IMR-90 (cell line): ENCODE results near the gene SEMA3C. TPM values are rescaled to one million over a fixed set of nuclear protein-coding genes. Genes with fewer than 3 reads are reported as not detected.

Source experiments
- ATAC-seq: fragments of 200-7000 bp; cut with Tn5 transposase; 2 replicates; pipeline ENCODE4 v1.9.1; 2020; ENCODE audit warnings: low read depth, mild to moderate bottlenecking, moderate library complexity
- BruUV-seq: library from RNA; stranded (reverse); fragments of 400-500 nt; replicated peaks from 2 replicates; lab custom pipeline; 2021; lab: Mats Ljungman, UMichigan
- CTCF ChIA-PET: fragments of 300-600 bp; formaldehyde crosslinking; extraction: SDS; loops from one replicate; lab custom pipeline; 2021; ENCODE audit warnings: antibody characterized with exemption; lab: Yijun Ruan, JAX
- POLR2A ChIA-PET: fragments of 300-600 bp; sonication (Branson Sonifier 250); formaldehyde crosslinking; loops from one replicate; lab custom pipeline; 2022; ENCODE audit warnings: antibody characterized with exemption; ENCODE audit not compliant: unreplicated experiment; lab: Charles Lee
- DNase-seq: peaks from one replicate; pipeline ENCODE4 v3.0.0; 2013
- H2AFZ ChIP-seq: replicated peaks from 2 replicates; pipeline ENCODE3; 2013; ENCODE audit warnings: low read length, mild to moderate bottlenecking; ENCODE audit not compliant: poor library complexity
- H2AK5ac ChIP-seq: 2 replicates; pipeline ENCODE4 v1.6.1; 2013; ENCODE audit warnings: low read depth, low read length, inconsistent platforms
- H2AK9ac ChIP-seq: replicated peaks from 2 replicates; pipeline ENCODE3; 2013; ENCODE audit warnings: mild to moderate bottlenecking, low read depth, low read length, moderate library complexity; ENCODE audit not compliant: poor library complexity
- H2BK120ac ChIP-seq: 2 replicates; pipeline ENCODE4 v1.6.1; 2013; ENCODE audit warnings: low read depth, low read length, inconsistent platforms
- H2BK15ac ChIP-seq: 3 replicates; pipeline ENCODE4 v1.6.1; 2013; ENCODE audit warnings: low read depth, low read length, inconsistent platforms
- H2BK20ac ChIP-seq: 2 replicates; pipeline ENCODE4 v1.6.1; 2013; ENCODE audit warnings: low read depth, mild to moderate bottlenecking, inconsistent platforms, low read length, moderate library complexity
- H2BK5ac ChIP-seq: 2 replicates; pipeline ENCODE4 v1.6.1; 2013; ENCODE audit warnings: mild to moderate bottlenecking, low read depth, low read length, inconsistent platforms; ENCODE audit not compliant: poor library complexity, severe bottlenecking
- H3K14ac ChIP-seq: replicated peaks from 2 replicates; pipeline ENCODE4 v1.6.1; 2013; ENCODE audit warnings: low read depth, low read length, inconsistent platforms
- H3K18ac ChIP-seq: 2 replicates; pipeline ENCODE4 v1.6.1; 2013; ENCODE audit warnings: low read depth, low read length, control low read depth
- H3K23ac ChIP-seq: 2 replicates; pipeline ENCODE4 v1.6.1; 2013; ENCODE audit warnings: low read depth, low read length, inconsistent platforms
- H3K27ac ChIP-seq: 2 replicates; pipeline ENCODE4 v1.5.1; 2013; ENCODE audit warnings: mild to moderate bottlenecking, control low read depth, low read length; ENCODE audit not compliant: insufficient read depth
- H3K27me3 ChIP-seq: 2 replicates; pipeline ENCODE4 v1.6.1; 2013; ENCODE audit warnings: low read length; ENCODE audit not compliant: control insufficient read depth, insufficient read depth
- H3K36me3 ChIP-seq: 2 replicates; pipeline ENCODE4 v1.6.1; 2013; ENCODE audit warnings: low read length, mixed read lengths; ENCODE audit not compliant: control insufficient read depth, insufficient read depth
- H3K4ac ChIP-seq: 2 replicates; pipeline ENCODE4 v1.6.1; 2013; ENCODE audit warnings: low read depth, low read length, inconsistent platforms
- H3K4me1 ChIP-seq: 2 replicates; pipeline ENCODE4 v1.6.1; 2013; ENCODE audit warnings: low read length, mixed read lengths; ENCODE audit not compliant: control insufficient read depth, insufficient read depth
- H3K4me2 ChIP-seq: 2 replicates; pipeline ENCODE4 v1.6.1; 2013; ENCODE audit warnings: low read depth, mild to moderate bottlenecking, control low read depth, low read length, moderate library complexity
- H3K4me3 ChIP-seq: 2 replicates; pipeline ENCODE4 v1.5.1; 2013; ENCODE audit warnings: low read depth, mild to moderate bottlenecking, control low read depth, low read length, moderate library complexity; ENCODE audit not compliant: insufficient read depth
- H3K56ac ChIP-seq: 2 replicates; pipeline ENCODE4 v1.6.1; 2013; ENCODE audit warnings: low read length, inconsistent platforms; ENCODE audit not compliant: insufficient read depth; ENCODE audit errors: extremely low read depth
- H3K79me1 ChIP-seq, 2 experiments: 2 replicates each; pipeline ENCODE4 v1.6.1; 2013; ENCODE audit warnings: low read length in 2 of 2, inconsistent platforms in 1 of 2, low read depth in 1 of 2
- H3K9ac ChIP-seq: 2 replicates; pipeline ENCODE4 v1.6.1; 2013; ENCODE audit warnings: low read depth, low read length, control low read depth
- H3K9me1 ChIP-seq: 2 replicates; pipeline ENCODE4 v1.6.1; 2013; ENCODE audit warnings: low read length, inconsistent platforms; ENCODE audit not compliant: insufficient read depth
- H3K9me3 ChIP-seq: 2 replicates; pipeline ENCODE4 v1.6.1; 2013; ENCODE audit warnings: low read length; ENCODE audit not compliant: control insufficient read depth, insufficient read depth
- H4K20me1 ChIP-seq: 2 replicates; pipeline ENCODE4 v1.6.1; 2013; ENCODE audit warnings: low read length, inconsistent platforms; ENCODE audit not compliant: insufficient read depth
- H4K5ac ChIP-seq: 2 replicates; pipeline ENCODE4 v1.6.1; 2013; ENCODE audit warnings: mild to moderate bottlenecking, low read depth, low read length, control low read depth
- H4K8ac ChIP-seq, 2 experiments: 2 replicates each; pipeline ENCODE4 v1.6.1; 2013; ENCODE audit warnings: low read depth in 2 of 2, low read length in 2 of 2, control low read depth in 1 of 2, inconsistent platforms in 1 of 2
- H4K91ac ChIP-seq: 2 replicates; pipeline ENCODE4 v1.6.1; 2013; ENCODE audit warnings: low read depth, low read length, inconsistent platforms; ENCODE audit not compliant: insufficient read depth
- CEBPB ChIP-seq: IDR thresholded peaks from 2 replicates; pipeline ENCODE4 v1.6.1; 2012; ENCODE audit warnings: low read depth, low read length, improper control_type of control experiment
- FOS ChIP-seq: fragments of 150-350 bp; IDR thresholded peaks from 2 replicates; pipeline ENCODE4 v1.6.1; 2016; ENCODE audit warnings: low read depth, low read length
- WGBS, 2 experiments: methylation state at CpG; one replicate each; pipeline versions ENCODE4 v1.1.5 to v1.1.7; 2013; ENCODE audit warnings: missing lambda C conversion rate in 2 of 2; ENCODE audit not compliant: insufficient read length in 1 of 2; ENCODE audit errors: extremely low coverage in 2 of 2; 5-methylcytosine and 5-hydroxymethylcytosine counted together
- dilution Hi-C: fragments of 300-500 bp; cut with HindIII; formaldehyde crosslinking; loops from one replicate; pipeline ENCODE4 v1.14.3; 2018; ENCODE audit warnings: low sequenced_read_pairs; ENCODE audit not compliant: unreplicated experiment
- in situ Hi-C: fragments of 300-500 bp; cut with MboI; formaldehyde crosslinking; loops from 3 replicates; pipeline ENCODE4 v1.14.3; 2019; ENCODE audit warnings: low sequenced_read_pairs, inconsistent platforms, mixed read lengths
- intact Hi-C: fragments of 100-400 bp; cut with micrococcal nuclease; formaldehyde crosslinking; loops from 2 replicates; pipeline ENCODE4 v1.10.0; 2022
- polyA plus RNA-seq, 3 experiments: library from polyadenylated mRNA; depleted of rRNA; stranded (reverse); fragments of >200 nt; gene quantifications; 2 replicates each; pipeline ENCODE4 v1.2.3, GENCODE V29; 2012; ENCODE audit warnings: low replicate concordance in 1 of 3
- total RNA-seq: library from RNA; depleted of rRNA; stranded (reverse); fragments of >200 nt; gene quantifications from 2 replicates; pipeline ENCODE4 v1.2.3, GENCODE V29; 2012

SEMA3C gene
- total and polyA plus RNA-seq, 2 of the 4 experiments (the other 2 are of a cell fraction), result 21.2 to 97.1 TPM

GRCh38 chr7:80724249-80724871, 194.5 kb downstream of the SEMA3C start:
- H3K79me1 ChIP-seq, result no peaks in the 10 kb centered on the region
- no peaks in the 10 kb centered on the region for H3K27me3 ChIP-seq
- H3K4me3 ChIP-seq, result no peak overlapping the region
- WGBS, 2 experiments, result no CpG with 5 or more reads among the region's 4 CpGs
- H4K20me1 ChIP-seq, result no peaks in the 10 kb centered on the region
- no peaks in the 10 kb centered on the region for H3K9me3 ChIP-seq
- H3K4me2 ChIP-seq, result peak overlapping the region; percentile 60
- peak; percentile 25 for ATAC-seq
- in situ Hi-C loops, result no loop called here
- dilution Hi-C loops, result no loop called here
- H2BK15ac ChIP-seq, result peak overlapping the region; percentile 98
- peak overlapping the region; percentile 99 for H2BK120ac ChIP-seq
- peak overlapping the region; percentile 69 to 90 for H4K8ac ChIP-seq
- H3K14ac ChIP-seq, result peak overlapping the region; percentile 39
- H3K27ac ChIP-seq, result peak overlapping the region; percentile 38
- H2BK20ac ChIP-seq, result peak overlapping the region; percentile 100
- H2AFZ ChIP-seq, result no peak overlapping the region
- peak; percentile 89 for DNase-seq
- peak overlapping the region; percentile 62; the same call in 1 of the 2 replicates for H4K5ac ChIP-seq
- H3K23ac ChIP-seq, result peak overlapping the region; percentile 96
- H3K36me3 ChIP-seq, result no peaks in the 10 kb centered on the region
- no TSS peak for BruUV-seq
- POLR2A ChIA-PET, result interaction anchor here (0.5 to 0.6 kb wide), 3 partner anchors 17 to 274 kb away, joined by 4 to 13 read pairs (median 5); no protein-coding TSS in a partner anchor
- H3K4ac ChIP-seq, result peak overlapping the region; percentile 96
- H2AK5ac ChIP-seq, result peak overlapping the region; percentile 98; the same call in 1 of the 2 replicates
- peak overlapping the region; percentile 67 for H3K56ac ChIP-seq
- H2AK9ac ChIP-seq, result no peak overlapping the region
- H3K9me1 ChIP-seq, result peaks cover 3% of the 10 kb centered on the region; the same call in 1 of the 2 replicates
- no peak for TF ChIP-seq CEBPB
- TF ChIP-seq FOS, result 0 out of 2 replicates have a peak, but pooled peaks have one; percentile 2
- peak overlapping the region; percentile 100; the same call in 1 of the 2 replicates for H3K18ac ChIP-seq
- peak overlapping the region; percentile 95 for H2BK5ac ChIP-seq
- intact Hi-C loops, result loop anchor here (5.0 kb wide), 1 partner anchor 193 kb away; the partner anchor contains the start of gene SEMA3C
- H3K9ac ChIP-seq, result peak overlapping the region; percentile 45; the same call in 1 of the 2 replicates
- H3K4me1 ChIP-seq, result peaks cover 14% of the 10 kb centered on the region
- CTCF ChIA-PET, result interaction anchor here (1.6 kb wide), 1 partner anchor 193 kb away, joined by 5 read pairs; no protein-coding TSS in a partner anchor
- H4K91ac ChIP-seq, result peak overlapping the region; percentile 93
